Colonic mucosa (tissue), 4 donors: ENCODE measurements around the gene TMEM59L. TPM values are rescaled to one million over a fixed set of nuclear protein-coding genes. Genes with fewer than 3 reads are reported as not detected.
A peak's percentile ranks its signal among the peaks of the same experiment; 100 is the strongest.

Experiments
- DNase-seq: peaks from one replicate; pipeline ENCODE4 v3.0.0-alpha.2; 2020
- H3K27ac ChIP-seq: fragments of 200-600 bp; one replicate; pipeline ENCODE4 v1.8.0; 2021
- H3K27me3 ChIP-seq: fragments of 200-600 bp; one replicate; pipeline ENCODE4 v1.8.0; 2021
- H3K36me3 ChIP-seq: fragments of 200-600 bp; one replicate; pipeline ENCODE4 v1.8.0; 2021
- H3K4me1 ChIP-seq: fragments of 200-600 bp; one replicate; pipeline ENCODE4 v1.8.0; 2021; ENCODE audit warnings: mild to moderate bottlenecking
- H3K4me3 ChIP-seq: fragments of 200-600 bp; one replicate; pipeline ENCODE4 v1.8.0; 2021
- H3K9ac ChIP-seq, 2 donors: one replicate each; pipeline ENCODE4 v1.7.0; 2013; ENCODE audit warnings: control low read depth in 2 of 2, low read depth in 2 of 2, low read length in 2 of 2
- H3K9me3 ChIP-seq: fragments of 200-600 bp; one replicate; pipeline ENCODE4 v1.8.0; 2021
- CTCF ChIP-seq: fragments of 200-600 bp; IDR thresholded peaks from one replicate; pipeline ENCODE4 v1.8.0; 2022; ENCODE audit warnings: antibody characterized with exemption, mild to moderate bottlenecking
- intact Hi-C: fragments of 100-400 bp; cut with DNase I; formaldehyde crosslinking; loops from one replicate; pipeline ENCODE4 v1.14.1; 2022
- total RNA-seq, 2 donors: library from RNA; stranded (reverse); fragmentation: NEBNext Ultra II Directional in 1 of 2; extraction: Animal tissue kit (Norgen Biotek cat#: 25700) in 1 of 2; gene quantifications; one replicate each; pipeline ENCODE4 v1.2.1, GENCODE V29; 2021
- donor health status: healthy.
- donor health status: DM: no; HTN: no; CAD: no.
- donor health status: DM: no; HTN: no; CAD: no.

The TMEM59L gene
- total RNA-seq, 2 donors from 2014 or later: 0.27 to 1.4 TPM

DNA sequence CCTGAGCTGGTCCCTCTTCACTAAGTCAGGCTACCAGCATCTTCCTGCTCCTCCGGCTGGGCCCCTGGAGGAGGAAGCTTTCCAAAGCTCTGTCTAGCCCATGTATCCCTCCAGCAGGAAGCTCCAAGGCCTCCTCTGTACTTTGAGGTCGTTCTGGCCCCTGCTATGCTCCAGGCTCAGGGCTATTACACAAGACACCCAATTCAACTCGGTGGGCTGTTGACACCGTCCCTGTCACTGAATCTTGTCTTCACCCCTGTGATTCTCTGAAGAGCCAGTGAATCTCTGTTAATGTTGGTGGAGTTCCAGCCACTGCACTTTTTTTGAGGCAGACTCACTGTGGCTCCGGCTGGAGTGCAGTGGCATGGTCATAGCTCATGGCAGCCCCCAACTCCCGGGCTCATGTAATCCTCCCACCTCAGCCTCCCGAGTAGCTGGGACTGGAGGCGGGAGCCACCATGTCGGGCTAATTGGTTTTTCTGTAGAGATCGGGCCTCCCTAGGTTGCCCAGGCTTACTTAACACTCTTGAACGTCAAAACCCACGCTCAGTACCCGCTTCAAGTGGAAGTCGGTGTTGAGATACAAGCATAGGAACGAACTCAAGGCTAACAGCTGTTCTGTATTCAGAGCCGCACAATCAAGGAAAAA, 24.6 kb upstream of the TMEM59L start:
- H3K27ac ChIP-seq: peak overlapping the region; percentile 97
- H3K36me3 ChIP-seq: no peaks in the 10 kb centered on the region
- intact Hi-C loops: no loop called here
- H3K9me3 ChIP-seq: no peaks in the 10 kb centered on the region
- no peaks in the 10 kb centered on the region for H3K27me3 ChIP-seq
- peaks cover 8% of the 10 kb centered on the region for H3K4me1 ChIP-seq
- DNase-seq: no peak
- H3K9ac ChIP-seq: peak overlapping the region; percentile 79 to 88
- H3K4me3 ChIP-seq: peak overlapping the region; percentile 93
- TF ChIP-seq CTCF: no peak

DNA sequence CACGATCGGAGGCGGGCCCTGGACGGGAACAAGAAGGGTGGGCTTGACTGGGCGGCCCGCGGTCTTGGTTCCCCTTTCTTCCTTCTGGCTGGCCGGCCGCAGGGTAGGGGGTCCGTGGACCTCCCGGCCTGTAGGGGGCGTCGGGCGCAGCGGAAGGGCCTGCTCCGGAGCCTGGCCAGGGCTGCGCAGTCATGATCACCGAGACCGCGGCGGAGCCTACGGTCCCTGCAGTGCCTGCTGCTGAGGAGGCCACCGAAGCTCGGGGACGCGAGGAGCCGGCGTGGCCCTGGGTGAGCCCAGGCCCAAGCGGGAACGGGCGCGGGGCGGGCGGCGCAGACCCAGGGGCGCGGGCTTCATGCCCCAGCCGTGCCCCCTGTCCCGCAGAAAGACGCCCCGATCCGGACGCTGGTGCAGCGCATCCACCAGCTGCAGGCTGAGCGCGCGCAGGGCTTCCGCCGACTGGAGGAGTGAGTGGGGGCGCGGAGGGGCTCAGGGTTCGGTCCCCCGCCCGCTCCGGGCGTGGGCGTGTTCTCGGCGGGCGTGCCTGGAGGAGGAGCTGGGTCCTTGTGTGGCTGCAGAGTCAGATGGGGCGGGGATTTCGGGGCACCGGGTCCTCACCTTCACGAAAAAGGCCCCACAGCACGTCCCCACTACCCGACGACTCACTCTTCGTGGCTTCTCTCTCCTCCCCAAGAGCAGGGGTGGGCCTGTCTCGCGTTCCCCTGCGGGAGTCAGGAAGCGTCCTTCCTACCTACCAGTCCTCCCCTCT, 23.9 kb upstream of the TMEM59L start, which contains the start of gene REX1BD:
TSS of gene REX1BD (plus strand) at position 188 of the 769 bp plus-strand sequence. CDS start at position 192, 4 bp downstream.
- Histone ChIP-seq H3K27ac (peak within 1 kb of the TSS; percentile 97), H3K4me1 (peaks cover 8% of the 10 kb centered on the region)

DNA sequence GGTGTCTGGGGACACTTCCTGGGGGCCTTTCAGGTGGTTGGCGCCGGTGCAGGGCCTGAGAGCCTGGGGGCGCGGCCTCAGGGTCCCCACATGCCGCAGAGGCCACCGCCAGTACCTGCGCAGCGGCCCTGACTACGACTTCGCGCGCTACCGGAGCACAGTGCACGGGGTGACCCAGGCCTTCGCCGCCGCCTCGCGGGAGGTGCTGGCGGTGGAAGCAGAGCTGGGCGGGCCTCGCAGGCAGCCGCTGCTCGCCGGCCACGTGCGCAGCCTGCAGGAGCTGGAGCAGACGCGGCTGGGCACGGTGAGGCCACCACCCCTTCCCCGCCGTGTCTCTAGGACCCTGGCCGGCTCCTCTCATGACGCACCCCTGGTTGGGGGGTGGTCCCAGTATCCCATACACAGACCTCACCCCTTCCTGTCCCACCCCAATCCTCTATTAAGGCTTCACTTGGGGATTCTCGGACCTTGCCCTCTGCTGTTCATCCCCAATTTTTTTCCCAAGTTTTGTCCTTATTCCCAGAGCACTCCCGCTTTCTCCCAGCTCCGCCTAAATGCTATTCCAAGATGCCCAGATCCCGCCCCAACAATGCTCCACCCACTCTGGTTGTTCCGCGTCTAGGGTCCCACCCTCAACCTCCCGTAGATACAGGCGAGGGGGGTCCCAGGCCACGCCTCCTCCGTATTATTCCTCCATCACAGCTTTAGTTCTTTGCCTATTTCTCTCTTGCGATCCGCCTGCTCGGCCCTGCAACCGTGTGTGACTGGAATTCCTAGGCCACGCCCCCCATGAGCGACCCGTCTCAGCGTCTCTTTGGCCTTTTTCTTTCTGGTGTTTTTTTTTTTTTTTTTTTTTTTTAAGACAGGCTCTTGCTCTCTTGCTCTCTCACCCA, 23.0 kb upstream of the TMEM59L start:
- intact Hi-C loops: loop anchor here (5.0 kb wide), 1 partner anchor 258 kb away; no protein-coding TSS in a partner anchor
- Histone ChIP-seq H3K9ac (peak overlapping the region; percentile 79 to 88), H3K27ac (peak overlapping the region; percentile 97), H3K9me3 (no peaks in the 10 kb centered on the region), H3K4me3 (peak overlapping the region; percentile 93), H3K4me1 (peaks cover 11% of the 10 kb centered on the region), H3K36me3 (no peaks in the 10 kb centered on the region), H3K27me3 (no peaks in the 10 kb centered on the region)
- no peak for TF ChIP-seq CTCF
- peak; percentile 72 for DNase-seq

More for the DNA sequence above, 23.9 kb upstream of the TMEM59L start, which contains the start of gene REX1BD:
- peak; percentile 87 for TF ChIP-seq CTCF
- intact Hi-C loops: no loop called here
- Histone ChIP-seq H3K4me3 (peak within 1 kb of the TSS; percentile 93), H3K36me3 (no peaks in the 10 kb centered on the region), H3K9me3 (no peaks in the 10 kb centered on the region), H3K9ac (peak within 1 kb of the TSS; percentile 79 to 88), H3K27me3 (no peaks in the 10 kb centered on the region)
- peak; percentile 85 for DNase-seq

DNA sequence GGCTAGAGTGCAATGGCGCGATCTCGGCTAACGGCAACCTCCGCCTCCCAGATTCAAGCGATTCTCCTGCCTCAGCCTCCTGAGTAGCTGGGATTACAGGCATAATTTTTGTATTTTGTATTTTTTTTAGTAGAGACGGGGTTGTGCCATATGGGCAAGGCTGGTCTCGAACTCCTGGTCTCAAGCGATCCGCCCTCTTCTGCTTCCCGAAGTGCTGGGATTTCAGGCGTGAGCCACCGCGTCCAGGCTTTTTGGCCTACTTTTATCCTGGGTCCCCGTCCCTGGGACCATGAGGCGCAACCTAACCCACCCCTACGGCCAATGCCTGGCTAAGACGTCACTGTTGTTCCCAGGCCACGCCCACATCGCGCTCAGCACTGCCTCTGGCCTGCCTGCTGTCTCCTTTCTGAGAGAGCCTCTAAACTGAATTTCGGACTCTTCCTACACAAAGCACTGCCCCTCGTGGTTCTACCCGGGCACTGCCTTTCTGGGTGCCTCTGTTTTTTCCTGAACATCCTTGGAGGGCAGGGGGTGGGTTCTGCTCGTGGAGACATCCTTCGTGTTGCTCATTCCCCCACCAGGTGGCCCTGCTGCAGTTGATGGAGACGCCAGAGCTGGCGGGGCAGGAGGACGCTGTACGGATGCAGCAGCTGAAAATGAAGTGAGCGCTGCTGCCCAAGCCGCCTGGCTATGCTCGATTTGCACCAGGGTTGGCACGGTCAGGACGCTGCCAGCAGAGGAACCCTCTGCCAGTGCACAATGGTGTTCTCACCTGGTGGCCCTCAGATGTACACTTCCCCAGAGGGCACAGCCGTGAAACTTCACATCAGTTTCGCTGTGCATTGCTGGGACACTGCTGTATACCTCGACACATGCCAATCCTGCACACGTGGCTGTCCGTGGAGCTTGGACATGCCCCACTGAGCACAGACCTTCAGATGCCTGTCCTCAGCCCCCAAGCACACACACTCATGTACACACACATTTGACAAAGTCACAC, 22.1 kb upstream of the TMEM59L start:
- Histone ChIP-seq H3K27me3 (peaks cover 9% of the 10 kb centered on the region), H3K9me3 (no peaks in the 10 kb centered on the region), H3K36me3 (no peaks in the 10 kb centered on the region), H3K4me1 (peaks cover 18% of the 10 kb centered on the region), H3K27ac (no peak overlapping the region), H3K9ac (no peak overlapping the region), H3K4me3 (no peak overlapping the region)
- DNase-seq: no peak
- intact Hi-C loops: loop anchor here (5.0 kb wide), 1 partner anchor 257 kb away; no protein-coding TSS in a partner anchor
- TF ChIP-seq CTCF: no peak
